ENCODE results near the gene MOCS3. TPM values are rescaled to one million over a fixed set of nuclear protein-coding genes. Genes with fewer than 3 reads are reported as not detected.

Gene MOCS3
- total RNA-seq, 1 experiment from 2014 or later, result 13.2 TPM

- H3K4me3 ChIP-seq (ENCODE audit: low read depth, low read length), result no peak overlapping the region
- BruUV-seq (replicated peaks), result no TSS peak
- ChIA-PET CTCF (interaction anchor here (1.0 kb wide), 1 partner anchor 11 kb away, joined by 3 read pairs; no protein-coding TSS in a partner anchor), POLR2A (no interaction called here)
- H3K27me3 ChIP-seq (replicated peaks; ENCODE audit: control insufficient read depth, insufficient read depth, low read length), result no peaks in the 10 kb centered on the region
- no peaks in the 10 kb centered on the region; the same call in 1 of the 2 replicates for H3K36me3 ChIP-seq (ENCODE audit: control insufficient read depth, insufficient read depth, low read length)
- TF ChIP-seq CTCF (IDR thresholded peaks at IDR 0.05; ENCODE audit: insufficient read depth in 1 of 2, low read depth in 1 of 2, low read length in 1 of 2, severe bottlenecking in 1 of 2, unreplicated experiment in 1 of 2), result no peak
- H3K4me1 ChIP-seq, result peaks cover 39% of the 10 kb centered on the region
- Mint-ChIP-seq H3K27me3 (ENCODE audit: insufficient read depth, unreplicated experiment) (no peaks in the 10 kb centered on the region), H3K4me1 (ENCODE audit: low read depth, unreplicated experiment) (peaks cover 57% of the 10 kb centered on the region), H3K4me3 (ENCODE audit: unreplicated experiment) (no peak overlapping the region), H3K36me3 (ENCODE audit: insufficient read depth, unreplicated experiment) (peaks cover 88% of the 10 kb centered on the region), H3K27ac (ENCODE audit: unreplicated experiment) (no peak overlapping the region), H3K9me3 (ENCODE audit: unreplicated experiment) (no peaks in the 10 kb centered on the region)
- no peak for DNase-seq
- intact Hi-C loops (cut with micrococcal nuclease; ENCODE audit: unreplicated experiment), result loop anchor here (10.0 kb wide), 1 partner anchor 404 kb away; the partner anchor contains the start of gene PTPN1
- no peaks in the 10 kb centered on the region for H3K9me3 ChIP-seq
These were observed 40.2 kb upstream of the MOCS3 start for GRCh38 chr20:50918403-50918802.

- no peaks in the 10 kb centered on the region for H3K9me3 ChIP-seq
- TF ChIP-seq CTCF (IDR thresholded peaks at IDR 0.05; ENCODE audit: insufficient read depth in 1 of 2, low read depth in 1 of 2, low read length in 1 of 2, severe bottlenecking in 1 of 2, unreplicated experiment in 1 of 2), result no peak
- H3K4me3 ChIP-seq (ENCODE audit: low read depth, low read length), result no peak overlapping the region
- no peaks in the 10 kb centered on the region for H3K27me3 ChIP-seq (replicated peaks; ENCODE audit: control insufficient read depth, insufficient read depth, low read length)
- DNase-seq, result no peak
- H3K36me3 ChIP-seq (ENCODE audit: control insufficient read depth, insufficient read depth, low read length), result no peaks in the 10 kb centered on the region; the same call in 1 of the 2 replicates
- no peaks in the 10 kb centered on the region for H3K9me3 Mint-ChIP-seq (ENCODE audit: unreplicated experiment)
- POLR2A ChIA-PET, result interaction anchor here (0.6 kb wide), 1 partner anchor 17 kb away, joined by 3 read pairs; no protein-coding TSS in a partner anchor
- peaks cover 28% of the 10 kb centered on the region for H3K4me1 ChIP-seq
- intact Hi-C loops (cut with micrococcal nuclease; ENCODE audit: unreplicated experiment), result loop anchor here (10.0 kb wide), 1 partner anchor 405 kb away; the partner anchor contains the start of gene PTPN1
- no peak overlapping the region for H3K4me3 Mint-ChIP-seq (ENCODE audit: unreplicated experiment)
- no TSS peak for BruUV-seq (replicated peaks)
- H3K27ac Mint-ChIP-seq (ENCODE audit: unreplicated experiment), result peak overlapping the region; percentile 18
- H3K36me3 Mint-ChIP-seq (ENCODE audit: insufficient read depth, unreplicated experiment), result peaks cover 88% of the 10 kb centered on the region
- no peaks in the 10 kb centered on the region for H3K27me3 Mint-ChIP-seq (ENCODE audit: insufficient read depth, unreplicated experiment)
- CTCF ChIA-PET, result interaction anchor here (1.0 to 2.1 kb wide), 3 partner anchors 11 to 125 kb away, joined by 3 to 9 read pairs (median 6); partner anchors contain the start of gene BCAS4
- peaks cover 46% of the 10 kb centered on the region for H3K4me1 Mint-ChIP-seq (ENCODE audit: low read depth, unreplicated experiment)
These were observed 39.1 kb upstream of the MOCS3 start for GRCh38 chr20:50919567-50919966.

GRCh38 chr20:50920997-50921396 lies 37.6 kb upstream of the MOCS3 start:
- TF ChIP-seq CTCF (IDR thresholded peaks at IDR 0.05; ENCODE audit: insufficient read depth in 1 of 2, low read depth in 1 of 2, low read length in 1 of 2, severe bottlenecking in 1 of 2, unreplicated experiment in 1 of 2), result no peak
- ChIA-PET POLR2A (interaction anchor here (0.7 kb wide), 1 partner anchor 10 kb away, joined by 6 read pairs; the partner anchor contains the start of gene ADNP), CTCF (interaction anchor here (0.8 to 2.1 kb wide), 4 partner anchors 8 to 126 kb away, joined by 3 to 9 read pairs (median 6); partner anchors contain the start of genes ADNP and BCAS4)
- Mint-ChIP-seq H3K9me3 (ENCODE audit: unreplicated experiment) (no peaks in the 10 kb centered on the region), H3K4me1 (ENCODE audit: low read depth, unreplicated experiment) (peaks cover 44% of the 10 kb centered on the region), H3K27me3 (ENCODE audit: insufficient read depth, unreplicated experiment) (no peaks in the 10 kb centered on the region), H3K36me3 (ENCODE audit: insufficient read depth, unreplicated experiment) (peaks cover 97% of the 10 kb centered on the region), H3K4me3 (ENCODE audit: unreplicated experiment) (no peak overlapping the region), H3K27ac (ENCODE audit: unreplicated experiment) (peak overlapping the region; percentile 58)
- H3K4me3 ChIP-seq (ENCODE audit: low read depth, low read length), result no peak overlapping the region
- H3K4me1 ChIP-seq, result peaks cover 18% of the 10 kb centered on the region
- peaks cover 1% of the 10 kb centered on the region; the same call in 1 of the 2 replicates for H3K36me3 ChIP-seq (ENCODE audit: control insufficient read depth, insufficient read depth, low read length)
- no peaks in the 10 kb centered on the region for H3K9me3 ChIP-seq
- DNase-seq, result no peak
- intact Hi-C loops (cut with micrococcal nuclease; ENCODE audit: unreplicated experiment), result no loop called here
- no TSS peak for BruUV-seq (replicated peaks)
- H3K27me3 ChIP-seq (replicated peaks; ENCODE audit: control insufficient read depth, insufficient read depth, low read length), result no peaks in the 10 kb centered on the region

All from Caco-2 (cell line).